ENCODE measurements around the gene CIC.

DNA sequence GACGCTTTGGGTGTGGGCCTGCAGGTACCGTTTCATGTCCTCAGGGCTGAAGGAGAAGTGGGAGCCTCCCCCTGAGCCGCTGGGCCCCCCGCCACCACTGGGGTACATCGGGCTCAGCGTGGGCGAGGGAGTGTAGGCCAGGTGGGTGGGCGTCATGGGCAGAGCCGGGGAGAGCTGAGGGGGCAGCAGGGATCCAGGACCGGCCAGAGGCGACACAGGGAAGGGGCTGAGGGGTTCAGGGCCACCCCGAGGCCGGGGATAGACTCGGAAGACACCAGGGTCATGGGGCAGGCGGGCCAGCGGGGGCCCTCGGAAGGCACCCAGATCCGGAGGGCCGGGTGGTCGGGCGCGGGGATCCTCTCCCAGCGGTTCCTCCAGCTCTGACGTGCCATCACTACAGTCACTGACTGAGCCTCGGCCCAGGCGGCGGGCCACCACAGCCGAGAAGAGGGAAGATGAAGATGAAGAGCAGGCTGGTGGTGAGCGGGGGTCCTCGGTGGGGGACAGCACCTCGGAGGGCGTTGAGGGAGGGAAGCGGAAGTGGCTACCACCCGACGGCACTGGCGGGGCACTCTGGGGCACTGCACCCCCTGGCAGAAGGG lies 19.8 kb upstream of the CIC start:
- TF ChIP-seq, protein P1, sequence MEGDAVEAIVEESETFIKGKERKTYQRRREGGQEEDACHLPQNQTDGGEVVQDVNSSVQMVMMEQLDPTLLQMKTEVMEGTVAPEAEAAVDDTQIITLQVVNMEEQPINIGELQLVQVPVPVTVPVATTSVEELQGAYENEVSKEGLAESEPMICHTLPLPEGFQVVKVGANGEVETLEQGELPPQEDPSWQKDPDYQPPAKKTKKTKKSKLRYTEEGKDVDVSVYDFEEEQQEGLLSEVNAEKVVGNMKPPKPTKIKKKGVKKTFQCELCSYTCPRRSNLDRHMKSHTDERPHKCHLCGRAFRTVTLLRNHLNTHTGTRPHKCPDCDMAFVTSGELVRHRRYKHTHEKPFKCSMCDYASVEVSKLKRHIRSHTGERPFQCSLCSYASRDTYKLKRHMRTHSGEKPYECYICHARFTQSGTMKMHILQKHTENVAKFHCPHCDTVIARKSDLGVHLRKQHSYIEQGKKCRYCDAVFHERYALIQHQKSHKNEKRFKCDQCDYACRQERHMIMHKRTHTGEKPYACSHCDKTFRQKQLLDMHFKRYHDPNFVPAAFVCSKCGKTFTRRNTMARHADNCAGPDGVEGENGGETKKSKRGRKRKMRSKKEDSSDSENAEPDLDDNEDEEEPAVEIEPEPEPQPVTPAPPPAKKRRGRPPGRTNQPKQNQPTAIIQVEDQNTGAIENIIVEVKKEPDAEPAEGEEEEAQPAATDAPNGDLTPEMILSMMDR (IDR thresholded peaks at IDR 0.05), result no peak
- TF ChIP-seq POLR2A (IDR thresholded peaks at IDR 0.05), result no peak

All from tibial nerve (tissue), 3 donors.